Measurements from ENCODE around the gene DCAF4L1.

DCAF4L1 gene

DNA sequence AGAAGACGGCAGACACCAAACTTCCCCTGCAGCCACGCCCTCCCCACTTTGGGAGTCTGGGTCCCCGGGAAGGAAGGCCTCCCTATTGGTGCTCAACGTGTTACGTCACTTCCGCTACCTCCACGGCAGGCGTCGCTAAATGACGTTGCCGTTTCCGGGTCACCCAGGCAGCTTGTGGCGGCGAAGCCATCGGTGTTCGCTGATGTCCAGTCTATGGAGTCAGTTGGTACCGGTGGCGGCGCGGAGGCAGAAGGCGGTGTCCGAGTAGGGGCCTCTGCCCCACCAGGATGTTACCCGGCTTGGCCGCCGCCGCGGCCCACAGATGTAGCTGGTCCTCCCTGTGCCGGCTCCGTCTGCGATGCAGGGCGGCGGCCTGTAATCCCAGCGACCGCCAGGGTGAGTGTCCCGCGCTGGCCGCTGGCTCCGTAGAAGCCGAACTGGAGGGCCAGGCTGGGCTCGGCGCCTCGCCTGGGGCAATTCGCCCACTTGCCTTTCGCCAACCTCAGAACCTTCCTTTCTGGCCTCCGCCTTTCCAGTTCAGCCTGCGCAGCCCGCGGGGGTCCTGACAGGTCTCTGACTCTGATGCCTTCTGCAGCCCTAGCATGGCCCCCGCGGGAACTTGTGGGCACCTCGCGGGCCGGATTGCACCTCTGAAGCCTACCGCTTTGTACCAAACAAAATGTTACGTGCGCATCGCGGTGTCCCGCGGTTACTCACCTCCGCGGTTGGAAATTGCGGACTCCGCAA, 9.0 kb downstream of the DCAF4L1 start, which contains the start of gene SLC30A9:
TSS of gene SLC30A9 (plus strand) at position 166 of the 747 bp plus-strand sequence. CDS start at position 288, 122 bp downstream.
- DNase-seq (ENCODE audit: low read depth) = peak; percentile 93

DNA sequence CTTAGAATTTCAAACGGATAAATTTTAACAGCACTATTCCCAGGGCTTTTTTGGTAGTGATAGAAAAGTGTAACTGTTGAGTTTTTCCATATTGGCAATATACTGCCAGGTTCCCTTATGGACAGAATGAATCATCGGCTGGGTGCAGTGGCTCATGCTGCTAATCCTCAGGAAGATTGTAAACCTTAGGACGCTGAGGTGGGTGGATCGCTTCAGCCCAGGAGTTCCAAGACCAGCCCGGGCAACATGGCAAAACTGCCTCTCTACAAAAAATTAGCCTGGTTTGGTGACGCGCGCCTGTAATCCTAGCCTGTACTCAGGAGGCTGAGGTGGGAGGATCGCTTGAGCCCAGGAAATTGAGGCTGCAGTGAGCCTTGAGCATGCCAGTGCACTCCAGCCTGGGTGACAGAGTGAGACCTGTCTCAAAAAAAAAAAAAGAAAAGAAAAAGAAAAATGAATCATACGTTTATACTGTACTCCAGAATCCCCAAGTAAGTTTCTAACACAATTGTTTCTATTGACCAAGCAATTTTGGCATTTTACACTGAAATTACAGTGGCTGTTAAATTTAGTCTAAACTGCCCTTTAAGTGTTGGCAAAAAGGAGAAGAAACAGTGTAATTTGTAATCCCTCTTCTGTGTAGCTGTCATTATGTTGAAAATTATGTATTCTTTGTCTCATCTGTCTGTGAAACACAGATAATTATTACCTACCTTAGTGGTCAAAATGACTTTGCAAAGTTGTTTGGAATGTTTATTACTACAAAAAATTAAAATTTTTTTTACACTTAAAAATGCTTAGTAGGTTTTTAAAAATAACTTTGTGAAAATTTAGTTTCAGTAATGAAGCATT, 10.6 kb downstream of the DCAF4L1 start:
- DNase-seq (ENCODE audit: low read depth) = peak; percentile 51

DNA sequence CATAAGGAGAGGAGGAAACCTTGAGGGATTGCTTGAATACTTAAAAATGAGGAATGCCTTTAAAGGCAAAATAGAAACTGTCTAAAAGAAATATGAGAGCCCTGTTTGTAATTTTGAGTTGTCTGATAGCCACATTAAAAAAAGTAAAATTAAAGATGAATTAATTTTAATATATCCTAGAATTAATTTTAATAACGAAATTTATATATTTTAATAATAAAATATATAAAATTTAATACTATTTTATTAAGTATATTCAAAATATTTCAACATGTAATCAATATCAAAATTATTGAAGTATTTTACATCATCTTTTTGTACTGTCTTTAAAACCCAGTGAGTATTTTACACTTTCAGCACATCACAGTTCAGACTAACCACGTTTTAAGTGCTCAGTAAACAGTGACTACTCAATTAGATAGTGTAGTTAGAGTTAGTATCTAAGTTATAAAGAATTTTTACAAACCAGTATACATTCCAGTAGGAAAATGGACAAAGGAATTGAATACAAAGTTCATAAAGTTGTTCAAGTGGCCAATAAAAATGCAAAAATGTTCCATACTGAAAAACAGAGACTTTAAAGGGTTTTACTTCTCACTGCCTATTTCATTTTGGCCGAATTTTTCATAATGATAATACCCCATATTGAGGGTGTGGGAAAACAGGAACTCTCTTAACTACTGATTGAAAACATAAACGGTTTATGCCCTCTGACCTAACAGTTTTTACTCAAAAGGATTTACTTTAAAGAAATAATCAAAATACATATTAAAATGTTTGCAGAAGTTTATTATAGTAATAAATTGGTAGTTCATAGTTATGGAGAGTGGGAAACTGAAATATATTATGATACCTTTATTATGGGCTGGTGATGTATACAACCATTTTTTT, 11.7 kb downstream of the DCAF4L1 start:
- DNase-seq (ENCODE audit: low read depth) = no peak

DNA sequence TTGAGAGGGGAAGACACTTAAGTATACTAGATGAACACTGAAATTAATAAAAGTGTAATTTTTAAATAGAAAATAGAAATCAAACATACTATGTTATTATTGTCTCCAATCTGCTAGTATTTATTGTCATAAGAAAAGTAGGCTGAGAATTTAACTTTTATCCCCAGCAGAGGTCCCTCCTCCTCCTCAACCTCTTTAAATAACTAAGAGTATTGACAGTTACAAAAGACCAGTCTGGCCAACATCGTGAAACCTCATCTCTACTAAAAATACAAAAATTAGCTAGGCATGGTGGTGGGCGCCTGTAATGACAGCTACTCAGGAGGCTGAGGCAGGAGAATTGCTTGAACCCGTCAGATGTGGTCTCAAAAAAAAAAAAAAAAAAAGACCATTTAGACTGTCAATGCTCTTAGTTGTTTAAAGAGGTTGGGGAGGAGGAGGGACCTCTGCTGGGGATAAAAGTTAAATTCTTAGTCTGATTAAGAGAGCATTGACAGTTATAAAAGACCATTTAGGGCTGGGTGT, 13.0 kb downstream of the DCAF4L1 start:
- DNase-seq (ENCODE audit: low read depth) = no peak

DNA sequence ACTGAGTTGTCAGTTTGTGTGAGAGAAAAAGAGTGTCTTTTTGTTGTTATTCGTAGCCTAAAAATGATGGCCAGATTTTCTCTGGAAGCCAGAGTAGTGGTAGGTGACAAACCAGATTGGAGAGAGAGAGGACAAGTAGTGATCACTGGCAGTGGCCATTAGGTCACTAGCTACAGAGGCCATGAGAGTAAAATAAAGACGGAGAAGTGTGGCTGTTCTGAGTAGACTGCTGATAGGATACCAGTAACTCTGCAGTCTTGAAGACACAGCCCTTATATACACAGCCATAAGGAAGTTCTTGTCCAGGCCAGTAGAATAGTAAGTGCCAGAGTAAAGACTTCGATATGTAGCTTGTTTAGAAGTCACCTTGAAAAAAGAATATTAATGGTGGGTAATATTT, 16.5 kb downstream of the DCAF4L1 start:
- no peak for DNase-seq (ENCODE audit: low read depth)

DNA sequence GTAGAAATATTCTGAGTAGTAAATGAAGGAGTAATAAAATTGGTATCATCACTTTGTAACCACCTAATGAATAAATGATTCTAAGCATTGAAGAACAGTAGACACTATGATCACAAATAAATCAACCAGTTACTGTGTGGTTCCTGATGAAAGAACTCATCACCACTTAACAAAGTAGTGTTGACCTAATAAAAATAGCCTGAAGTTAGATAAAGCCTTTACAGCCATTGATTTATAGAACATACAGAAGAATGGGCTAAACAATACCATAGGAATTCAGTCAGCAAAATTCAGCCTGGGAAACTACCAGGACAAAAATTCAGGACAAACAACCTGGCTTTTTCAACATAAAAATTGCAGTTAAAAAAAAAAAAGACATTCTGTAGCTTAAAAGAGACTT, 17.8 kb downstream of the DCAF4L1 start:
- DNase-seq (ENCODE audit: low read depth) = no peak

DNA sequence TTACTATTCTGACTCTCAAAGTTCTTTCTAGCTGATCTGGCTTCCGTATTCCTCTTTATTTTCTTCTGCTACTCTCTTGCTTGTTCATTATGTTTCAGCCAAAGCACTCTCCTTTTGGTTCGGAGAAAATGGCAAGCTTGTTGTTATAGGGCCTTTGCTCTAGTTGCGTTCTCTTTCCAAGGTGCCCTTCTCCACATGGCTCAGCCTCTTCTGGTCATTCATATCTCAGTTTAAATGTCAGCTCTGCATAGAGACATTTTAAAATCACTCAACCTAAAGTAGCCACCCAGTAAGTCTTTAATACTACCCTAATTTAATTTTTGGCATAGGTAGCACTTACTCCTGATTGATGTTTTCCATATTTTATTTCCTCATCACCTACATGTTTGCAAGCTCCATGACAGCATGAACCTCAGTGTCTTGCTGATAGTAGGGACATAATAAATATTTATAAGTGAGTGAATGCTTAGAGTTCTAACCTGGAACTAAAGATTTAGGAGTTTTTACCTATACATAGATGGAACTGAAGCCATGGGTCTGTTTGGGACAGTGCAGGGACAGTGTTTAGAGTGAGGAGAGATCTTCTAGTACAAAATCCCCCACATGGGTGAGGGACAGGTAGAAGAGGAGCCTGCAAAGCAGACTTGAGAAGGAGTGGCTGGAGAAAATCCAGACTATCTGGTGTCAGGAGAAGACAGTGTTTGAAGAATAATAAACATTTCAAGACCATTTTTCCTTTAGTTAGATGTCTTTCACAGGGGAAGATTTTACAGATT, 26.6 kb downstream of the DCAF4L1 start:
- DNase-seq (ENCODE audit: low read depth) = no peak

DNA sequence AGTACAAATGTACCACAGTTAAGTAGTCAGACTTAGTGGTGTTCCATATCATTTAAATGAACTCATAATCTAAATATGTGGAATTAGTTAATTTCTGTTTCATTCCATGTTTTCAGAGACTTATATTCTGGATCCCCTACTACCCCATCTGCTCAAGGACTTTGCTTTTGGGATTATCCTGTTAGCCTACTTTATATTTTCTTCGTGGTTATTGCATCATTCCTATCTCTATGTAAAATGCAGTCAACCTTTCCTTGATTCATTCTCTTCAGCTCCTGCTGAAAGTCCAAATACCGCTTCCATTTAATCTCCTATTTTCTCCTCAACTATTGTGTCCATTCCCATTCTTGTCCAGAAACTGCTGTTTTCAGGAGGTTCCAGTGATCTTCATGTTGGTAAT, 33.9 kb downstream of the DCAF4L1 start:
- no peak for DNase-seq (ENCODE audit: low read depth)

DNA sequence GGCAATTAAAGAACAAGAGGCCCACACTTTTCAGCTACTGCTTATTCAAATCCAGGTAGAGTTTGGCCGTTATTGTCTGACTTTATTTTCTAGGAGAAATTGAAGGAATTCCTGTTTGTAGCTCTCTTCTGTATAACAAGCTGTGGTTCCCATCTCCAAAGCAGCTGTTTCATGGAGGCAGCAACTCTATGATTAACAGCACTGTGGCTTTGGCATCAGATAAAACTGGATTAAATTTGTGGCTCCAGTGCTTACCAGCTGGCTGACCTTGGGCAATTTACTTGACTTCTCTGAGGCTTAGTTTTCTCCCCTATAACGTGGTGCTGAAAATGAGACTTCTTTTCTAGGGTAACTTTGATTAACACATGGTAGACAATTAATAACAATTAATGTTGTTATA, 36.9 kb downstream of the DCAF4L1 start:
- DNase-seq (ENCODE audit: low read depth) = peak; percentile 22

All from iris pigment epithelial cell (primary cell).